NCI-H1105 treated with DMSO at 0.1 percent for 48 hours (cell line): ENCODE results near the gene HAUS3.

ENCODE experiments used
- DNase-seq: peaks from one replicate; lab custom pipeline; 2025; lab: John Stamatoyannopoulos, UW

HAUS3 gene, protein sequence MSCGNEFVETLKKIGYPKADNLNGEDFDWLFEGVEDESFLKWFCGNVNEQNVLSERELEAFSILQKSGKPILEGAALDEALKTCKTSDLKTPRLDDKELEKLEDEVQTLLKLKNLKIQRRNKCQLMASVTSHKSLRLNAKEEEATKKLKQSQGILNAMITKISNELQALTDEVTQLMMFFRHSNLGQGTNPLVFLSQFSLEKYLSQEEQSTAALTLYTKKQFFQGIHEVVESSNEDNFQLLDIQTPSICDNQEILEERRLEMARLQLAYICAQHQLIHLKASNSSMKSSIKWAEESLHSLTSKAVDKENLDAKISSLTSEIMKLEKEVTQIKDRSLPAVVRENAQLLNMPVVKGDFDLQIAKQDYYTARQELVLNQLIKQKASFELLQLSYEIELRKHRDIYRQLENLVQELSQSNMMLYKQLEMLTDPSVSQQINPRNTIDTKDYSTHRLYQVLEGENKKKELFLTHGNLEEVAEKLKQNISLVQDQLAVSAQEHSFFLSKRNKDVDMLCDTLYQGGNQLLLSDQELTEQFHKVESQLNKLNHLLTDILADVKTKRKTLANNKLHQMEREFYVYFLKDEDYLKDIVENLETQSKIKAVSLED

DNA sequence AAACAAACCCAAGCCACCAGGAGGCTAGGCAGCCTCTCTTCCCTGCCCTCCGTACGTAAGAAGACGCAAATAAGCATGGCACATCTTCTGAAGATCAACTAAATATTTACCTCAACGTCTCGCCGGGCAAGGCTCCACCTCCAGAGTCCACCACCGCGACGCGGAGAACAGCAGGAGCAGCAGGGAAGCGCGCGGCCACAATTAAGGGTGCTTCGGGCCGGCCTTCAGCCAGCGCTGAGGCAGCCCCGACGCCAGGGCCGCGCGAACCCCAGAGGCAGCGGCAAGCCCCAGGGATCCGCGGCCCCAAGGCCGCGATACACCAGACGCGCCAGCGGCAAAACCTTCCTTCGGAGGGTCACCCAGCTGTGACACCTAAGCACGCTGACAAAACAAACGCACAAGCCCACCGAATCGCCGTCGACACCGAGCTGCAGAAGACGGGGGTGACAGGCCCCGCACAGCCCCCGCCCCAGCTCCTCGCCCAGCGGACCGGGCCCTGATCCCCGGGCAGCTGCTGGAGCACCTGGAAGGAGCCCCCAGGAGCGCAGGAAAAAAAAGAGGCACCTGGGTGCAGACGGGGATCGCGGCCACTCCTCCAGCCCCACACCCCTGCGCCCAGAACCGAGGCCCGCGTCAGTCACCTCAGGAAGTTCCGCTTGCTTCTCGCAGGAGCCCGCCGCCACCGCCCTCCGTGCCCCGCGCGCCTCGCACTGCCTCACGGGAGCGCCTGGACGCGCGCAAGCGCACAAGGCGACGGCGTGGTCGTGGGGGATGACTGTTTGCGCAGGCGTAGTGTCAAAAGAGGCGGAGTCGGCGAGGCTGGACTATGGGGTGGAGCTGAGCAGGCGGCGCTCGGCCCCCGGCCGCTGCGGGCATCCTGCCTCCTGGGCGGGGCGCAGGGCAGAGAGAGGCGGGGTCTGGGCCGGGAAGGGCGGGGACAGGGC lies at the start of gene HAUS3, which contains the start of gene POLN:
HAUS3 (minus strand) TSS at position 712 of the 944 bp plus-strand sequence. CDS start 1,175 bp downstream, outside the sequence.
POLN (minus strand) TSS at position 712 of the 944 bp plus-strand sequence. CDS start 12,890 bp downstream, outside the sequence.
- DNase-seq, result peak; percentile 84

DNA sequence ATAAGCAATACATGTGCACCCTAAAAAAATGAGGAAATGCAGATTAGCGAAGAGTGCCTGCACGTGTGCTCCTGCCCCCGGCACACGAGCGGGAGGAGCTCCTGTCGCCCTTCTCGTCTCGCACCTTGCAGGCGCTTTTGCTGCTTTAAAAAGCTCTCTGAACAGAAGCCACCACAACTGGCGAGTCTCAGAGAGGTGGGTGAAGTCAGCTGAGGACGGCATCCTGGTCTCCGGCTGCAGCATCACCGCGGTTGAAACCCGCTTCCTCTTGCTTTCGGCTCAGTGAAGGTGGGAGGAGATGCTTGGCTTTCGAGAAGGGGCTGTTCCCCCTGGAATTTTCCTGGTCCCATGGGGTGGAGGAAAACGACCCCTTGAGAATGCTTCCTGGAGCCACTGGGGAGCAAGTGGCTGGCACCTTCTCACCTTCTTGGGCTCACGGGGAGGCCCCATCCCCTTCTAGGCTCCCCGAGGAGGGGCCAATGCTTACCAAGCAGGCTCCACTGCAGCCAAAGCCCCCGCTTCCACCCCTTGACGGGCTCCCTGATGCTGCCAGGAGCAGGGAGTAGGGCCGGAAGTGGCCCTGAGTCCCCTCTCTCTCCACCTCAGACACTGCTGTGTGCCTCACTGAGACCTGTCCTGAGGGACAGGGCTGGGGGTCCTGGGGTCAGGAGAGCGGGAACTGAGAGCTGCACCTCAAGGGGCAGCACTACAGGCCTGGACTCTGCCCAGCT lies 49.2 kb upstream of the HAUS3 start:
- DNase-seq, result no peak

DNA sequence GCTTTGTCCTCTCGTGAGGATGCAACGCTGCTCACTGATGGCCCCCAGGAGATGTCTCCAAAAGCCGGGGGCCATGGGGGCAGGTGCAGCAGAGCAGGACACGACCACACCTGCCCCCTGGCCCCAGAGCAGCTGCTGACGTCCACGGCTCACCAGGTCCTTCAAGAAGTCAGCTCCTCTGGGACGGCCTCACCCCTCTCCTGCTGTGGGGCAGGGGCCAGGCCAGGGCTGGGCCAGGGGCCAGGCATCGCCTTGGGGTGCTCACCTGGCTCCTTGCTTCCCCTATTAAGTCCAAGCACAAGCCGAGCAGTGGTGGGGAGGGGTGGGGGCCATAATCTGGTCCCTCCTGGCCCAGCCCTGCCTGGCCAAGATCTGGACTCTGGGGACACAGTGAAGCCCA lies 48.6 kb upstream of the HAUS3 start:
- no peak for DNase-seq

DNA sequence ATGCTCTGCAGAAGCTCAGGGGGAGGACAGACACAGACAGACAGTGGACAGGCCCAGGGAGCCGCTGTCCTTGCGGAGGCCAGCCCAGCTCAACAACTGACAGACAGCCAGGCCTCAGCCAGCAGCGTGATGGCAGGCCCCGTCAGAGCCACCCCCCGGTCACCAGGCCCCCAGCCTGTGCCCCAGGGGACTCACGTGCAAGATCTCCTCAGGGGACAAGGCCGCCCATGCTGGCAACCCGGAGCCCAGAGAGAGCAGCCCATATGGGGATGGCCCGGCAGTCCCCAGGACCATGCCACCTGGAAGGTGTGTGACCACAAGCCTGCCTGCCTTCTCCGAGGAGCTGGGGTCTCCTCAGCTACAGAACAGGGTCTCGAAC lies 48.0 kb upstream of the HAUS3 start:
- no peak for DNase-seq

DNA sequence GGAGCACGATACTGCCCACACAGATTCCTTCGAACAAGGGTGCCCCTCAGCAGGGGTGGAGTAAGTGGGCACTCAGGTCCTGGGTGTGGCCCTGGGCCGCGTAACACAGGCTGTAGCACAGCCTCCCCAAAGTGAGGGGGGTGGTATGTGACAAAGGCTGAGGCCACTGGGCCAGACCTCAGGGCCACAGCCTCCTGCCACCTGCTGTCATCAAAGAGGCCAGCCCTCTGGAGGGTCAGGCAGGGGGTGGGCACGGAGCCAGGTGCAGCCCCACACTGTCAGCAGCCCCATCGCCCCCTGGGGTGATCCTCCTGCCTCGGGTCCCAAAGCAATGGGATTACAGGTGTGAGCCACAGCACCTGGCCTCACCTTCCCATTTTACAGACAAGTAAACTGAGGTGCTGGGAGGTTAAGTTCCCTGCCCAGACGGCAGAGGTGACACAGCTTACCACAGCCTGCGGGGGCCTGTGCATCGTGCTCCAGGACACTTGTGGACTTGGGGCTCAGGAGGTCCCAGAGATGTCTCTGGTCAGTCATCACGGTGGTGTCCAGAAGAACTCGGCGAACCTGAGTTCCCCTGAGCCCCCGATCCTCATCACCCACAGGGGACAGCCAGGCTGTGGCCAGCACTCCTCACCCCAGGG lies 47.5 kb upstream of the HAUS3 start:
- DNase-seq, result no peak

DNA sequence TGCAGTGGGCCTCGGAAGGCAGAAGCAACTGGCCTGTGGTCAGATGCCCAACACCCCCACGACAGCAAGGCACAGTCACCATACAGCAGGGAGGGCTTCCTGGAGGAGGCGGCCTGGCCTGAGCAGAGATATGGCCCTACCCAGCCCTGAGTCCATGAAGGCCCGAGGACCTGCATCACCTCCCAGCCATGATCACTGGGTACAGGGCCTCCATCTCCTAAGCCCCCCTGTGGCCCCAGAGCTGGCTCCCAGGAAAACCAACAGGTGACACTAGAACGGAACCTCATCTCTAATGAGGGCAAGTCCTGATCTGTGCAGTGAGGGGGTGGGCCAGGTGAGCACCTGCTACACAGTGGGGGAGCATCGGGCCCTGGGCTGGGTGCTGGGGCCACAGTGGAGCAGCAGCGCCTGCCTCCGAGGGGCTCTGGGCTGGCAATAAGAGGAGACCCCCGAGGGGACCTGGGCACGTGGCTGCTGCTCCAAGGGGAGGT lies 46.2 kb upstream of the HAUS3 start:
- no peak for DNase-seq

DNA sequence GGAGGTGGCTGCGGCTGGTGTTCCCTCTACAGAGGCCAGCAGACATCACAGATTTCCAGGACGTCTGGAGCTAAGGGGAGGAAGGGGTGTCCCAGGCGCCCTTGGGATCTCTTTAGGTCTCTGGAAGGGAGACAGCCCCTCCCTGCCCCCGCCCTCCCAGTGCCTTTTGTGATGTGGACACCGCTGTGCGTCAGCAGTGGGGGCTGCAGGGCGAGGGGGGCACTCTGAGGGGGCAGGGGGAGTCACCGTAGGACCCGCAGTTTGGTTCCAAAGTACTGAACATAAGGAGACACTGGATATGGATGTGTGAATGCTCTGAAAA lies 45.6 kb upstream of the HAUS3 start:
- DNase-seq, result no peak

DNA sequence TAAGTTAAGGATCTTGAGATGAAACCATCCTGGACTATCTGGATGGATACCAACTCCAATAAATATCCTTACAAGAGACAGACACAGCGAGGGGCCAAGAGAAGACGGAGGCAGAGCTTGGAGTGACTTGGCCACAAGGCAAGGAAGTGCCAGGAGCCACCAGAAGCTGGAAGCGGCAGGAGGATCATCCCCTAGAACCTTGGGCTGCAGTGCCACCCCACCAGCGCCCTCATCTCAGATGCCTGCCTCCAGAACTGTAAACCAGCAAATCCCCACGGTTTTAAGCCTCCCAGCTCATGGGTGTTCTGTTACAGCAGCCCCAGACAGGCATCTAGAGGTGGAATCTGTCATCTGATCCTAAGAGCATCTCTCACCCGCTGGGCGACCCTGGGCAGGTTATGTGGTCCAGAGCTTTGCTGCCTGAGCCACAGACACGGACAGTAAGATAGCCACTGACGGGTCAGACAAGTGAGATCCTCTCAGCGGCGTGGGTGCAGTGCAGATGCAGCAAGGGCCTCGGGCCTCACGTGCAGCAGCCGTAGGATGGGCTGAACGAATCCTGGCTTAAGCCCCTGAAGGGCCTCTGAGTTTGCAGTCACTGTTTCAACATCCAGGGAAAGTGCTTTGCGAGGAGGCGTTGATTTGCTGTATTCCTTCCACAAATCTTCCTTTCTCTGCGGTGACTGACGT lies 45.1 kb upstream of the HAUS3 start:
- no peak for DNase-seq

DNA sequence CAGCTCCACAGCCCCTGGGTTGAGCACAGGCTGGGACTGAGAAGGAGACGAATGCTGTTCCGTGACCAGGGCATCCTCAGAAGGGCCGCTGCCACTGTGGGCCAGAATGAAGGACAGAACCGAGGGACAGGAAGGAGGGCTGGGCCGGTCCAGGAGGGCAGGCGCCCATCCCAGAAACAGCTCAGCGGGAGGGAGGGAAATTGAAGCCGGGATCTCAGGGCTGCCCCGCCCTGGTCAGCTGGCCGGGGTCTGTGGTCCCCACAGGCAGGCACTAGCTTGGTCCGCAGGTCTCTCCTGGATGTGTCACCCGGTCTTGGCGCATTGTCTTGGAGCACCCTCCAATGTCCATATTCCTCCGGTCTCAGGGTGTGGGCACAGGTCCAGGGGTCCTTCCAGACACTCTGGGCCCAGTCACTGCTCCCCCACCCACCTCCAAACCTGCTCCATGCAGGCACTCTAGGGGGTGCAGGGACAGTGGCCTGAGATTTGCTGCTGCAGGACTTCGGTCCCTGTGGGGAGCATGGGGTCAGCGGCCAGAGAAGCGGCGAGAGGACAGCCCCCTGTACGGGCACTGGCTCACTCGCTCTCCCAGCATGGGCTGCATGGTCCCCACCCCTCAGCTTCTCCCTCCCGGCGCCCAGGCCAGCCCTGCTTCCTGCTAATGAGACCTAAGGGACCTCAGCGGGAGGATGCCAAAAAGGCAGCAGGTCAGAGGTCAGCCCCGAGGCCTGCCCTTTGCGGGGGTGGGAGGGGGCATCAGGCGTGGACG lies 43.9 kb upstream of the HAUS3 start:
- no peak for DNase-seq

DNA sequence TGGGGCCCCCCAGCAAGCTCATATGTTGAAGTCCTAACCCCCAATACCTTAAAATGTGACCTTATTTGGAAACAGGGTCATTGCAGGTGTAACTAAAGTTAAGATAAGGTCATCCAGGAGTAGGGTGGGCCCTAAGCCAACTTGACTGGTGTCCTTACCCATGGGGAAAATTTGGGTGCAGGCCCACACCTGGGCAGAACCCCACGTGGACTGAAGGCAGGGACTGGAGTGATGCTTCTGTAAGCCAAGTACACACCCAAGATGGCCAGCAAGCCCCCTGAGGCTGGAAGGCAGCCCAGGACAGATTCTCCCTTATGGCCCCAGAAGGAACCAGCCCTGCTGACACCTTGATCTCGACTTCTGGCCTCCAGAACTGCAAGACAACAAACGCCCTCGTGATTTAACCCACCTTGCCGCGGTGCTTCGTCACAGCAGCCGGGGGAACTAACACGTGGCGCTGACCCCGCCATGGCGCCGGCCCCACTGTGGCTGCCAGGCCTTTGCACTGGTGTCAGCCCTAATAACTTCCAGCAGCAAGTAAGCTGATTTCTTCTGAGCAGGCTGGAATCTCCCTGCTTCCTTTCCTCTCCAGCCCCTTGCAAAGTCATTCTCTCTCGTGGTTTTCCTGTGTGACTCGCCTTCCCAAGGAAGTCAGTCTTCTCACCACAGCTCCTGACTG lies 43.2 kb upstream of the HAUS3 start:
- no peak for DNase-seq

DNA sequence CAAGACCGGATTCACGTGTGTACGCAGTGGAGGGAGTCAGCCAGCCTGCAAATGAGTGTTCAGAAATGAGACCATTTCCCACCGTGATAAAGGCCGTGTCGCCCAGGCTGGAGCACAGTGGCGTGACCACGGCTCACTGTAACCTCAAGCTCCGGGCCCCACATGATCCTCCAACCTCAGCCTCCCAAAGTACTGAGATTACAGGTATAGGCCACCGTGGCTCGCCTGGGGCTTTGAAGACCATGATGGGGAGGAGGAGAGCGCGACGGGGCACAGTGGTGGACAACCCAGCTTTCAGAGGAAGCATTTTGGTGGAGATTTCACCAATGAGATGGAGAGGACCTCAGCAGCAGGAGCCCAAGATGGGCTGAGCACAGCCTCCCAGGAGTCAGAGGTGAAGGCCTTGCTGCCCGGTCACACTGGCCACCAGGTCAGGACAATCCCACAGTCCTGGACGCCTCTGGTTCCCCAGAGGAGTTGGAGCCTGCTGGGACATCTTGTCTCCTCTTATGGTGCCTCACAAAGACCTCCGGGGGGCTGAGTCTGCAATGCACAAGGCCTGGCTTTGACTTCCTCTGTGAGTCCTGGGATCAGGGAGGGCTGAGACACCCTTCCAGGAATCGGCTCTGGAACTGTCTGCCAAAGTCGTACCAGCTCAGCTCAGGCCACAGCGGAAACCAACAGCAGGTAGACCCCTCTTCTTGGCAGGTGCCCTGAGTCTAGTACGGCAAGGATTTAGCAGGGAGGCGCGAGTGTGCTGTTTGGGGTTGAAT lies 42.4 kb upstream of the HAUS3 start:
- DNase-seq, result no peak

DNA sequence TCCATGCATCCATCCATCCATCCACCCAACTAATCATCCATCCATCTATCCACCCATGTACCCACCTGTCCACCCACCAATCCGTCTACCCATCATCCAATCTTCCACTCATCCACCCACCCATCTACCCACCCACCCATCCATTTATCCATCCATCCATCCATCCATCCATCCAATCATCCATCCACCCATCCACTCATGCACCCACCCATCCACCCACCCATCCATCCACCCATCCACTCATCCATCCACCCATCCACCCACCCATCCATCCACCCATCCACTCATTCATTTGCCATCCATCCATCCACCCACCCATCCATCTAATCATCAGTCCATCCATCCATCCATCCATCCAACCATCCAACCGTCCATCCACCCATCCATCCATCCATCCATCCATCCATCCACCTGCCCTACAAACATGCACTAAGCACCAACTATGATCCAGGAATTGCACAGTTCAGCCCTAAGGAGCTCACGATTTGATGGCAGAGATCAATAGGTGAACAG lies 41.3 kb upstream of the HAUS3 start:
- DNase-seq, result no peak

DNA sequence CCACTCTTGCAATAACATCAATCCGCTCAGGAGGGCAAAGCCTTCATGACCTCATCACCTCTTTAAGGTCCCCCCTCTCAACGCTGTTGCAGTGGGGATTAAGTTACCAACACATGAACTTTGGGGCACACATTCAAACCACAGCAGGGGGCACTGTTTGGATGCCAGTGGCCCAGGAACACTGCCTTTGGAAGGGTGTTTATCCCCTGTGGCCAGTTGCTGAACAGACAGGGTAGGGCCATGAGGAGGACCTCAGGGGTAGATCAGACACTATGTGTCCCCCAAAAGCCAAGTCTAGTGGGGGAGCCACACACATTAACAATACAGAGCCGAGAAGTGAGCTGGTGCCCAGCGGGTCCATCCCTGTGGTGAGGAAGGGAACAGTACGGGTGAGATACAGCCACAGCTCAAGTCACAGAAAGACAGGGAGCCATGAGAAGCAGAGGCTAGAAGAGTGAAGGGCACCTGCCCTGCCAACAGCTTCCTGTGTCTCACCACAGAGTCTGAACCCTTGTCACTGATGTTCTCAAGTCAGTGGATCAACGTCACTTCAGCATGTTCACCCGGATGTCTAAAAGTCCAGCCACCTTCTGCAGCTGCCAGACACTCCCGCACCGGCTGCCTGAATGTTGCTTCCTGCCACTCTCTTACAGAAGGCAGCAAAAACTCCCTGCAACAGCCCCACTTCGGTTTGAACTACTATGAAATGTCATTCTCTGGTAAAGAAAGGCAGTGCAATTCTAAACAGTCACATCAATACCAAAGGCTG lies 39.8 kb upstream of the HAUS3 start:
- no peak for DNase-seq

DNA sequence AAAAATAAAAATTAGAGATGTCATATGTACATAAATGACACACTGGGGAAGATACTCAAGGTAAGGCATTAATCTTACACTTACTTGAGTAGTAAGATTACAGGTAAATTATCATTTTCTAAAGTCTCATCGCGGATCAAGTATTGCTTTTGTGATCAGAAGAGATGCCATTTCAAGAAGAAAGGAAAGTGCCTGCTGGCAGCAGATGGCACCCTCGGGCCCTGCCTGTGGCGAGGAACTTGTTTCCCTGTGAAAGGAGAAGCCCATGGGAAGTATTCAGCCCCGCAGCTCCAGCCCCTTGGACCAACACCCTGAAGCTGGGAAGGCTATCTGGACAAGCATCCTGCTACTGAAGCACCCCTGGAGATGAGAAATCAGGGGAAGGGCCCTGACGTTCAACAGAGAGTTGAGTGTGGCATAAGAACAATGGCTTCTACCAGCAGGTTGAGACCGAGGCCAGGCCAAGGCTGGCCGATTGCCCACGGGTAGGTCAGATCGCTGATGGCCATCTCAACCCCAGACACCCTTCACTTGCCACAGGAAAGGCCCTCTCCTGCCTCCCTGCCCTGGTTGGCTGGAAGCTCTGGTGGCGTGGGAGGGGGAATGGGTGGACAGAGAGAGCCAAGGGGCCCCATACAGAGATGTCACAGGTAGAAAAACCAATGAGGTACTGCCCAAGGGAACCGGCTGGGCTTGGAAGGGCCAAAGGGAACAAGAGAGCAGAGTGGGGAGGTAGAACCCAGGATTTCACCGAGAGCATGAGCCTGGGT lies 38.8 kb upstream of the HAUS3 start:
- peak; percentile 18 for DNase-seq

DNA sequence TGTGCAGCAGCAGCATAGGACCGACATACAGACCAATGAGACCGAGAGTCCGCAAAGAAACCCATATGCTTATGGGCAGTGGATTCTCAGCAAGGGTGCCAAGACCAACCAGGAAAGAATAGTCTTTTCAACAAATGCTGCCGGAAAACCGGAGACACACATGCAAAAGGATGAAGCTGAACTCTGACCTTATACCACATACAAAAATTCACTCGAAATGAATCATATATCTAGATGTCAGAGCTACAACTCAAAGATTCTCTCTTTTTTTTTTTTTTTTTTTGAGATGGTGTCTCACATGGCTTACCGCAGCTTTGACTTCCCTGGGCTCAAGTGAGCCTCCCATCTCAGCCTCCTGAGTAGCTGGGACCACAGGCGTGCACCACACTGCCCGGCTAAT lies 36.0 kb upstream of the HAUS3 start:
- DNase-seq, result no peak

DNA sequence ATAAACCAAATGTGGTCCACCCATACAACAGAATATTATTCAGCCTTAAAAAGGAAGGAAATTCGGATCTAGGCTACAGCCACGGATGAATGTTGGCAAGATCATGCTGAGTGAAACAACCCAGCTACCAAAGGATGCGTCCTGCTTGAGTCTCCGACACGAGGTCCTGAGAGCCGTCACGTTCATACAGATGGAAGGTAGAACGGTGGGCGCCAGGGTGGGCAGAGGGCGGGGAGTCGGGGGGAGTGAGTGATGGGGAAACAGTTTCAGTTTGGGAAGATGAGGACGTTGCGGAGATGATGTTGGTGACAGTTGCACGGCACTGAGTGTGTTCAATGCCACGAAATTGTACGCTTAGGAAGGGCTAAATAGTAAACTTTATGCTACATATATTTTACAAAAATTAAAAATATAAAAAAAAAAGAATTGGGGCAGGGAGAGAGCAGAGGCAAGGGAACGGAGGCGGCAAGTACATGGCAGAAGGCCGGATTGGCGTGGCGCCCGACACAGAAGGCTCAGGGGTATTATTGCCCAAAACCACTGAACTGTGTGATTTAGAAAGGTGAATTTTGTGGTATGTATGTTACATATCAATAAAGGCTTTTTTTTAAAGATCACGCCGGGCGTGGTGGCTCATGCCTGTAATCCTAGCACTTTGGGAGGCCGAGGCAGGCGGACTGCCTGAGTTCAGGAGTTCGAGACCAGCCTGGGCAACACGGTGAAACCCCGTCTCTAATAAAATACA lies 34.8 kb upstream of the HAUS3 start:
- no peak for DNase-seq
